AG08396 (cell line): ENCODE data around the gene PDIA5.

Source experiments
- DNase-seq: peaks from one replicate; pipeline ENCODE4 v3.0.0; 2012; ENCODE audit warnings: low spot score, mixed read lengths

PDIA5 gene

DNA sequence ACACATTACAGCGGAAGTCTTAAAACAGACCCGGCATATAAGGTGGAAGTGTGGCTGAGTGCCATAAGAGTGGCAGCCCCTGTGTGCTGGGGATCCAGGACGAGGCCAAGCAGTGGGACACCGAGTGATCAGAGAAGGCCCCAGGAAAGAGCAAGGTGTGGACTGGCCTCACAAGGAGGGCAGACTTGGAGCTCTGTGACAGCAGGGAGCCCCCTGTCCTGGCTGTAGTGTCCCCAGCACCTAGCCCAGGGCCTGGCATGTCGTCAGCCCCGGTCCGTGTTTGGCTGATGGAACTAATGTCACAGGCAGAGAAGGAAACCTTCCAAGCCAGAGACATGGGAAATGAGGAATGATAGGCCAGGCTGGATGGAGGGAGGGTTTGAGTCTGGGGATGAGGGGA is 4.8 kb downstream of the PDIA5 start:
- DNase-seq: no peak

- DNase-seq: no peak
Measured at GRCh38 chr3:123072152-123072551, 5.3 kb downstream of the PDIA5 start.

DNA sequence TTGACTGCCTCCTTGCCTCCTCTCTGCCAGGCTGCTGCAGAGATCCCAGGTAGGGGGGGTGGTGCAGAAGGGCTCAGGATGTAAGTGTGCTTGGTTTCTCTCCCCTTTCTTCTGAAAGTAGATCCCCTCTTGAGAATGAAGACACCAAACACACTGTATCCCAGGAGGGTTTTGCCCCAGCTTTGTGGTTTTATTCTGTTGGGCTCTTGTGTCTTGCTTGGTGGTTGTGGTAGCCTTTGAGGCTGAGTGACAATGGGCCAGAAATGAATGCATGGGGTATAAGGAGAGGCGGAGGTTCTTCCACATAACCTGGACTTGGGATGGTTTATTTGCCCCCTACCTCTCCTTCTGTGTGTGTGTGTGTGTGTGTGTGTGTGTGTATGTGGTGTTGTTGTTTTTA is 5.7 kb downstream of the PDIA5 start:
- no peak for DNase-seq

DNA sequence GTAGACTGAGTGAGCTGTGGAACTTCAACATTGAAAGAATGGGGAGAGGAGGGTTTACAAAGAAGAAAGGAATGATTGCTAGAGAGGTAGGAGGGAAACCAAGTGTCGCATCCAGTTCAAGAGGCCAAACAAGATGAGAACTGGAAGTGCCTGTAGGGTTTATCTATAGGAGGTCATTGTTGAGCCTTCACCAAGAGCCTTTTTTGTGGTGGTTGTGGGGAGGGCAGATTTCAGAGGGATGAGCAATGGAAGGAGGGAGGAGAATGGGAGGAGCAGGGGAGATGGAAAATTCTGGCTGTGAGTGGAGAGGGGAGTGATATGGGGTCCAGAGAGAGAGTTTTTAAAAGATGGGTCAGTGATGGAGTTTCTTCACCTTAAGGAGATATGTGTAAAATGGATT is 8.5 kb downstream of the PDIA5 start:
- no peak for DNase-seq

- DNase-seq: no peak
Measured at GRCh38 chr3:123076112-123076495, 9.3 kb downstream of the PDIA5 start.

- no peak for DNase-seq
Measured at GRCh38 chr3:123076496-123077418, 9.9 kb downstream of the PDIA5 start.

DNA sequence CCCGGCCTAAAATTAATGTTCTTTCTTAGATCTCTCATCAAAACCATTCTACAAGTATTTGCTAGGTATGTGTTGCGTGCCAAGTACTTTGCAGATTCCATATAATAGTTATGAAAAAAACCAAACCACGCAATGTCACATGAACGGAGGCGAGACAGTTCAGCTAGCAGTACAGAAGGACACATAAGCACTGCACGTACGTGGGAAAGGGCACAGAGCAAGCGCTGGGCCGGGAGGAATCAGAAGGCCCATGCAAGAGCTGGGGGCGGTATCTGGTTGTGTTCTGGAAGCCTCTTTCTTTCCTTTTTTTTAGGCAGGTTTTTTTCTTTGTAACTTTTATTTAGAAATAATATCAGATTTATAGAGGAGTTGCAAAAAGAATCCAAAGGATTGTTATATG is 11.3 kb downstream of the PDIA5 start:
- no peak for DNase-seq

GRCh38 chr3:123080864-123081562 is 14.2 kb downstream of the PDIA5 start:
- DNase-seq: no peak

DNA sequence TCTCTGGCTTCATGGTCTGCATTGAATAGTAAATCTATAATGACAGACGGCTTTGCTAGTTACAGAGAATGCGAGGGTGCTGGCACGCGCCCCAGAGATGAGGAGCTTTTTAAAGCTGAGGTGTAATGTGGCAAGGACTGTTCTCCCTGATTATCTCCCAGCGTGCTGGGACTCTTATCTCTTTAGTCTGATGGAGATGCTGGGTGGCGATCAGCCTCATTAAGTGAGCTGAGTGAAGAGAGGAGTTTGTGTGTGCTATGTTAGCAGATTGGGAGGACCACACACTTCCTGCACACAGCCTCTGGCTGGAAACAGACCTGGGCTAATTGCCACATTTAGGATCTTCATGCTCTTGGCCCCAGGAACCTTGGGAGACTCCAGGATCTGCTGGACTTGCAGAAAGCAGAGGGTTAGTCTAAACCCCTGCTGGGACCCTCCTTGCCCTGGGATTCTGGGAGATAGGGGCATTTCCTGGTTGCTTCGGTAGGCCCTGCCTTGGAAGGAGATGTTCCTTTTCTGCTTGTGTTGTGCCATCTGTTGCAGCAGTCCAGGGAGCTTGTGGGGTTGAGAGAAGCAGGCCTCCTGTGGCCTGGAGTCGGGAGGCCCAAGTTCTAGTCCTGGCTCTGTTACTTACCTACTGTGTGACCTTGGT is 15.0 kb downstream of the PDIA5 start:
- DNase-seq: no peak

- DNase-seq: no peak
Measured at GRCh38 chr3:123082370-123083065, 15.7 kb downstream of the PDIA5 start.

GRCh38 chr3:123083383-123084124 is 16.7 kb downstream of the PDIA5 start:
- no peak for DNase-seq

- no peak for DNase-seq
Measured at GRCh38 chr3:123084192-123084591, 17.4 kb downstream of the PDIA5 start.

- no peak for DNase-seq
Measured at GRCh38 chr3:123084738-123085237, 18.0 kb downstream of the PDIA5 start.

DNA sequence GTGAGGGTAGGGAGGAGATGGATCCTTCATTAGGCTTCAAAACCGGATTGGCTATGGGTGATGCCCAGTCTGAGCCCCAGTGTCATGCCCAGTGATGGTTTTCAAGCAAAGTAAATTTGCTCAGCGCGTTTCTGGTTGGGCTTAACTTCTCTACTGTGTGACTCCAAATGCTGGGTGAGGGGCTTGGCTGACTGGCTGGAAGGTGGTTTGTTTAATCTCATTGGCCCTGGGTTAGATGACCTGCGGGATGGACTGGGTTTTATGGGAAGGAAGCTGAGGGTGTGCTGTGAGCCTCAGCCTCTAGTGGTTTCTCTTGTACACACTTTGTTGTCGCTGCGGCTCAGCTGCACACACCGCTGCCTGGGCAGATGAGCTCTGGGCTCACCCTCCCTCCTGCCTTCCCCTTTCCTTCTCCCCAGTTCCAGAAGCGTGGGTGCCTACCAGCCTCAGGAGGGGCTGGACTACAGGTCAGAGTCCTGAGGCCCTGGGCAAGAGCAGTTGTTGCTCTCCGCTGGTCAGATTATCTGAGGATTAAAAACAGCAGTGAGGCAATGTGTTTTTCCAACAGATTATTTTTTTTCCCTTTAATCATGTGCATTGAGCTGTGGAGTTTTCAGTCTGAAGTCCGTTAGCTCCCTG is 18.6 kb downstream of the PDIA5 start:
- DNase-seq: no peak

DNA sequence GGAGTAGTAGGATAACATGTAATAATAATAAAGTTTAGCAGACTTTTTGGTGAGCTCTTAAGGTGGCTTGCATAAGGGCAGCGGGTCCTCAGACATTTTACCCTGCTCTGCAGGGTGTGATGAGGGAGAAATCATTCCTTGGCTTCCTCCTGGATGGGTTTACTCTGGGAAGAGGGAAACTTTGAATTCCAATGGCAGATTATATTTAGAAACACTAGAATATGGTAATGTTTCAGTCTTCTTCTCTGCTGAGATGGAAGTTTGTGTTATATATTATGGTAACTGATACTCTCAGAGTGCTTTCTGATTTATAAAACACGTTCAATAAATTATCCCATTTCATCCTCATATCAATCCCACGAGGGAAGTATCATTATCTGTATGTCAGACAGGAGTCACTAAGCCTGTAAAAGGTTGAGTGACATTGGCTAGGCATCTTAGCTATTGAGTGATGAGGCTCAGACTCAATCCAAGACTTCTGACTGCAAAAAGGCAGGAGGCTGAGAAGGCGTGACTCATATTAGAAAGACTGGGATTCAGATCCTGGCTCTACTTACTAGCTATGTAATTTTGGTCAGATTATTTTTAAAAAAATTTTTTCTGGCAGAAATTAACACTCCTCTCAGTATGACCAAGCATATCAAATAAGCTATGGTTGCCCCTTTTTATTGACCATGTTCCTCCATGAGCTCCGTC is 19.3 kb downstream of the PDIA5 start:
- DNase-seq: no peak

DNA sequence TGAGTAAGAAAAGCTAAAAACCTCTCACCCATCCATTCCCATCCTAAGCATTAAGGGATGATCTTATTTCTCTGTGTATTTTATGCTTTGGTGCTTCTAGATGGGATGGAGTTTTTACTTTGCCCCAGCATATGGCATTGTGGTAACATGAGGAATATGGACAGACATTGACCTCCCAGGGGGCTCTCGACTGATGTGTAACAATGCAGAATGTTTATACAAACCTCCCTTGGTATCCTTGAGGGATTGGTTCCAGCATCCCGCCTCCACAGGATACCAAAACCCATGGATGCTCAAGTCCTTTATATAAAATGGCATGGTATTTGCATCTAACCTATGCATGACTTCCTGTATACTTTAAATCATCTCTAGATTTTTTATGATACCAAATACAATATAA is 21.6 kb downstream of the PDIA5 start:
- no peak for DNase-seq

GRCh38 chr3:123089611-123090331 is 22.9 kb downstream of the PDIA5 start:
- no peak for DNase-seq

- DNase-seq: no peak
Measured at GRCh38 chr3:123090728-123091531, 24.1 kb downstream of the PDIA5 start.

GRCh38 chr3:123092243-123092642 is 25.4 kb downstream of the PDIA5 start:
- no peak for DNase-seq
